Measurements from ENCODE around the gene TIAL1. TPM values are rescaled to one million over a fixed set of nuclear protein-coding genes. Genes with fewer than 3 reads are reported as not detected.

The TIAL1 gene
- total and polyA plus RNA-seq, 2 experiments from 2014 or later = 92.6 to 131 TPM

DNA sequence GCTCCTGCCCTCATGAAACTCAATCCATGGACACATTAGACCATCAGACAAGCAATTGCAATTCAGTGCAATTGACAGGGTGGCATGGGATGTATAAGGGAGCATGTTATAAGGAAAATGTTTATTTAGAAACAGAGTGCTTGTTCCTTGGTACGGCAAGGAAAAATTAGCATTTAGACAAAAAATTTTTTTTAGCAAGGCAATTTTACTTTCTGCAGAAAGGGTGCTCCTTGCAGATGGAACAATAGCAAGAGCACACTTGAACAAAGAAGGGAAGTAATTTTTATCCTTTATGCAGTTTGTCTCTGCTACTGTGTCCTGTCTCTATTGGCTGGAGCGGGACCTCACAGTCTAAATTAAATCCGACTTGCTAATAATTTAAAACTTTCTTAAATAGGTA lies 48.2 kb upstream of the TIAL1 start:
- Histone ChIP-seq H3F3A (replicated peaks; ENCODE audit: low read depth) (0 out of 2 replicates have a peak, but pooled peaks cover under 1% of the 10 kb centered on the region), H2AFZ (no peak overlapping the region), H3K9me2 (ENCODE audit: insufficient read depth) (no peaks in the 10 kb centered on the region), H3K4me1 (ENCODE audit: insufficient read depth) (no peaks in the 10 kb centered on the region), H3K4me3 (no peak overlapping the region), H3K4me2 (no peak overlapping the region), H3K27ac (ENCODE audit: low read depth) (no peak overlapping the region), H4K20me1 (replicated peaks; ENCODE audit: insufficient read depth) (no peaks in the 10 kb centered on the region), H3K27me3 (ENCODE audit: insufficient read depth) (no peaks in the 10 kb centered on the region), H3K36me3 (ENCODE audit: insufficient read depth) (no peaks in the 10 kb centered on the region), H3K79me2 (replicated peaks; ENCODE audit: insufficient read depth) (no peaks in the 10 kb centered on the region)
- peaks cover 5% of the 10 kb centered on the region; the same call in 1 of the 3 replicates for H3K4me1 Mint-ChIP-seq
- H3K27ac Mint-ChIP-seq = no peak overlapping the region
- H3K4me3 Mint-ChIP-seq = no peak overlapping the region
- H3K27me3 Mint-ChIP-seq (ENCODE audit: insufficient read depth, low read depth, poor library complexity) = peaks cover 2% of the 10 kb centered on the region
- H3K36me3 Mint-ChIP-seq (ENCODE audit: low read depth) = peaks cover 5% of the 10 kb centered on the region; the same call in 1 of the 3 replicates
- ATAC-seq (no peak), DNase-seq (ENCODE audit: low spot score) (no peak)
- peaks cover 19% of the 10 kb centered on the region for H3K9me3 Mint-ChIP-seq
- TF ChIP-seq, protein P1, sequence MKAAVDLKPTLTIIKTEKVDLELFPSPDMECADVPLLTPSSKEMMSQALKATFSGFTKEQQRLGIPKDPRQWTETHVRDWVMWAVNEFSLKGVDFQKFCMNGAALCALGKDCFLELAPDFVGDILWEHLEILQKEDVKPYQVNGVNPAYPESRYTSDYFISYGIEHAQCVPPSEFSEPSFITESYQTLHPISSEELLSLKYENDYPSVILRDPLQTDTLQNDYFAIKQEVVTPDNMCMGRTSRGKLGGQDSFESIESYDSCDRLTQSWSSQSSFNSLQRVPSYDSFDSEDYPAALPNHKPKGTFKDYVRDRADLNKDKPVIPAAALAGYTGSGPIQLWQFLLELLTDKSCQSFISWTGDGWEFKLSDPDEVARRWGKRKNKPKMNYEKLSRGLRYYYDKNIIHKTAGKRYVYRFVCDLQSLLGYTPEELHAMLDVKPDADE (IDR thresholded peaks at IDR 0.05) = no peak
- TF ChIP-seq ZNF331 (CRISPR knock-in tag; IDR thresholded peaks at IDR 0.05; ENCODE audit: low read depth) = no peak
- TF ChIP-seq, protein P2, sequence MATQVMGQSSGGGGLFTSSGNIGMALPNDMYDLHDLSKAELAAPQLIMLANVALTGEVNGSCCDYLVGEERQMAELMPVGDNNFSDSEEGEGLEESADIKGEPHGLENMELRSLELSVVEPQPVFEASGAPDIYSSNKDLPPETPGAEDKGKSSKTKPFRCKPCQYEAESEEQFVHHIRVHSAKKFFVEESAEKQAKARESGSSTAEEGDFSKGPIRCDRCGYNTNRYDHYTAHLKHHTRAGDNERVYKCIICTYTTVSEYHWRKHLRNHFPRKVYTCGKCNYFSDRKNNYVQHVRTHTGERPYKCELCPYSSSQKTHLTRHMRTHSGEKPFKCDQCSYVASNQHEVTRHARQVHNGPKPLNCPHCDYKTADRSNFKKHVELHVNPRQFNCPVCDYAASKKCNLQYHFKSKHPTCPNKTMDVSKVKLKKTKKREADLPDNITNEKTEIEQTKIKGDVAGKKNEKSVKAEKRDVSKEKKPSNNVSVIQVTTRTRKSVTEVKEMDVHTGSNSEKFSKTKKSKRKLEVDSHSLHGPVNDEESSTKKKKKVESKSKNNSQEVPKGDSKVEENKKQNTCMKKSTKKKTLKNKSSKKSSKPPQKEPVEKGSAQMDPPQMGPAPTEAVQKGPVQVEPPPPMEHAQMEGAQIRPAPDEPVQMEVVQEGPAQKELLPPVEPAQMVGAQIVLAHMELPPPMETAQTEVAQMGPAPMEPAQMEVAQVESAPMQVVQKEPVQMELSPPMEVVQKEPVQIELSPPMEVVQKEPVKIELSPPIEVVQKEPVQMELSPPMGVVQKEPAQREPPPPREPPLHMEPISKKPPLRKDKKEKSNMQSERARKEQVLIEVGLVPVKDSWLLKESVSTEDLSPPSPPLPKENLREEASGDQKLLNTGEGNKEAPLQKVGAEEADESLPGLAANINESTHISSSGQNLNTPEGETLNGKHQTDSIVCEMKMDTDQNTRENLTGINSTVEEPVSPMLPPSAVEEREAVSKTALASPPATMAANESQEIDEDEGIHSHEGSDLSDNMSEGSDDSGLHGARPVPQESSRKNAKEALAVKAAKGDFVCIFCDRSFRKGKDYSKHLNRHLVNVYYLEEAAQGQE (IDR thresholded peaks at IDR 0.05; ENCODE audit: unreplicated experiment) = no peak
- TF ChIP-seq, protein P3, sequence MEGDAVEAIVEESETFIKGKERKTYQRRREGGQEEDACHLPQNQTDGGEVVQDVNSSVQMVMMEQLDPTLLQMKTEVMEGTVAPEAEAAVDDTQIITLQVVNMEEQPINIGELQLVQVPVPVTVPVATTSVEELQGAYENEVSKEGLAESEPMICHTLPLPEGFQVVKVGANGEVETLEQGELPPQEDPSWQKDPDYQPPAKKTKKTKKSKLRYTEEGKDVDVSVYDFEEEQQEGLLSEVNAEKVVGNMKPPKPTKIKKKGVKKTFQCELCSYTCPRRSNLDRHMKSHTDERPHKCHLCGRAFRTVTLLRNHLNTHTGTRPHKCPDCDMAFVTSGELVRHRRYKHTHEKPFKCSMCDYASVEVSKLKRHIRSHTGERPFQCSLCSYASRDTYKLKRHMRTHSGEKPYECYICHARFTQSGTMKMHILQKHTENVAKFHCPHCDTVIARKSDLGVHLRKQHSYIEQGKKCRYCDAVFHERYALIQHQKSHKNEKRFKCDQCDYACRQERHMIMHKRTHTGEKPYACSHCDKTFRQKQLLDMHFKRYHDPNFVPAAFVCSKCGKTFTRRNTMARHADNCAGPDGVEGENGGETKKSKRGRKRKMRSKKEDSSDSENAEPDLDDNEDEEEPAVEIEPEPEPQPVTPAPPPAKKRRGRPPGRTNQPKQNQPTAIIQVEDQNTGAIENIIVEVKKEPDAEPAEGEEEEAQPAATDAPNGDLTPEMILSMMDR (conservative IDR thresholded peaks at IDR 0.05; ENCODE audit: low read depth in 2 of 2) = no peak
- TF ChIP-seq EZH2phosphoT487 (IDR thresholded peaks at IDR 0.05; ENCODE audit: unreplicated experiment) = no peak
- no peak for TF ChIP-seq CREB1 (CRISPR knock-in tag; IDR thresholded peaks at IDR 0.05; ENCODE audit: low read depth)
- TF ChIP-seq, protein P4, sequence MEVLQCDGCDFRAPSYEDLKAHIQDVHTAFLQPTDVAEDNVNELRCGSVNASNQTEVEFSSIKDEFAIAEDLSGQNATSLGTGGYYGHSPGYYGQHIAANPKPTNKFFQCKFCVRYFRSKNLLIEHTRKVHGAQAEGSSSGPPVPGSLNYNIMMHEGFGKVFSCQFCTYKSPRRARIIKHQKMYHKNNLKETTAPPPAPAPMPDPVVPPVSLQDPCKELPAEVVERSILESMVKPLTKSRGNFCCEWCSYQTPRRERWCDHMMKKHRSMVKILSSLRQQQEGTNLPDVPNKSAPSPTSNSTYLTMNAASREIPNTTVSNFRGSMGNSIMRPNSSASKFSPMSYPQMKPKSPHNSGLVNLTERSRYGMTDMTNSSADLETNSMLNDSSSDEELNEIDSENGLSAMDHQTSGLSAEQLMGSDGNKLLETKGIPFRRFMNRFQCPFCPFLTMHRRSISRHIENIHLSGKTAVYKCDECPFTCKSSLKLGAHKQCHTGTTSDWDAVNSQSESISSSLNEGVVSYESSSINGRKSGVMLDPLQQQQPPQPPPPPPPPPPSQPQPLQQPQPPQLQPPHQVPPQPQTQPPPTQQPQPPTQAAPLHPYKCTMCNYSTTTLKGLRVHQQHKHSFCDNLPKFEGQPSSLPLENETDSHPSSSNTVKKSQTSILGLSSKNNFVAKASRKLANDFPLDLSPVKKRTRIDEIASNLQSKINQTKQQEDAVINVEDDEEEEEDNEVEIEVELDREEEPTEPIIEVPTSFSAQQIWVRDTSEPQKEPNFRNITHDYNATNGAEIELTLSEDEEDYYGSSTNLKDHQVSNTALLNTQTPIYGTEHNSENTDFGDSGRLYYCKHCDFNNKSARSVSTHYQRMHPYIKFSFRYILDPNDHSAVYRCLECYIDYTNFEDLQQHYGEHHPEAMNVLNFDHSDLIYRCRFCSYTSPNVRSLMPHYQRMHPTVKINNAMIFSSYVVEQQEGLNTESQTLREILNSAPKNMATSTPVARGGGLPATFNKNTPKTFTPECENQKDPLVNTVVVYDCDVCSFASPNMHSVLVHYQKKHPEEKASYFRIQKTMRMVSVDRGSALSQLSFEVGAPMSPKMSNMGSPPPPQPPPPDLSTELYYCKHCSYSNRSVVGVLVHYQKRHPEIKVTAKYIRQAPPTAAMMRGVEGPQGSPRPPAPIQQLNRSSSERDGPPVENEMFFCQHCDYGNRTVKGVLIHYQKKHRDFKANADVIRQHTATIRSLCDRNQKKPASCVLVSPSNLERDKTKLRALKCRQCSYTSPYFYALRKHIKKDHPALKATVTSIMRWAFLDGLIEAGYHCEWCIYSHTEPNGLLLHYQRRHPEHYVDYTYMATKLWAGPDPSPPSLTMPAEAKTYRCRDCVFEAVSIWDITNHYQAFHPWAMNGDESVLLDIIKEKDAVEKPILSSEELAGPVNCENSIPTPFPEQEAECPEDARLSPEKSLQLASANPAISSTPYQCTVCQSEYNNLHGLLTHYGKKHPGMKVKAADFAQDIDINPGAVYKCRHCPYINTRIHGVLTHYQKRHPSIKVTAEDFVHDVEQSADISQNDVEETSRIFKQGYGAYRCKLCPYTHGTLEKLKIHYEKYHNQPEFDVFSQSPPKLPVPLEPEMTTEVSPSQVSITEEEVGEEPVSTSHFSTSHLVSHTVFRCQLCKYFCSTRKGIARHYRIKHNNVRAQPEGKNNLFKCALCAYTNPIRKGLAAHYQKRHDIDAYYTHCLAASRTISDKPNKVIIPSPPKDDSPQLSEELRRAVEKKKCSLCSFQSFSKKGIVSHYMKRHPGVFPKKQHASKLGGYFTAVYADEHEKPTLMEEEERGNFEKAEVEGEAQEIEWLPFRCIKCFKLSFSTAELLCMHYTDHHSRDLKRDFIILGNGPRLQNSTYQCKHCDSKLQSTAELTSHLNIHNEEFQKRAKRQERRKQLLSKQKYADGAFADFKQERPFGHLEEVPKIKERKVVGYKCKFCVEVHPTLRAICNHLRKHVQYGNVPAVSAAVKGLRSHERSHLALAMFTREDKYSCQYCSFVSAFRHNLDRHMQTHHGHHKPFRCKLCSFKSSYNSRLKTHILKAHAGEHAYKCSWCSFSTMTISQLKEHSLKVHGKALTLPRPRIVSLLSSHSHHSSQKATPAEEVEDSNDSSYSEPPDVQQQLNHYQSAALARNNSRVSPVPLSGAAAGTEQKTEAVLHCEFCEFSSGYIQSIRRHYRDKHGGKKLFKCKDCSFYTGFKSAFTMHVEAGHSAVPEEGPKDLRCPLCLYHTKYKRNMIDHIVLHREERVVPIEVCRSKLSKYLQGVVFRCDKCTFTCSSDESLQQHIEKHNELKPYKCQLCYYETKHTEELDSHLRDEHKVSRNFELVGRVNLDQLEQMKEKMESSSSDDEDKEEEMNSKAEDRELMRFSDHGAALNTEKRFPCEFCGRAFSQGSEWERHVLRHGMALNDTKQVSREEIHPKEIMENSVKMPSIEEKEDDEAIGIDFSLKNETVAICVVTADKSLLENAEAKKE (CRISPR knock-in tag; IDR thresholded peaks at IDR 0.05) = no peak
- no peak for TF ChIP-seq ZNF114 (CRISPR knock-in tag; IDR thresholded peaks at IDR 0.05)
- TF ChIP-seq EZH2 (IDR thresholded peaks at IDR 0.05; ENCODE audit: low read depth, unreplicated experiment) = no peak
- no peak for TF ChIP-seq POLR2AphosphoS5 (IDR thresholded peaks at IDR 0.05; ENCODE audit: low read depth)
- TF ChIP-seq STAT1 (IDR thresholded peaks at IDR 0.05; ENCODE audit: unreplicated experiment) = no peak
- no peak for TF ChIP-seq JUNB (IDR thresholded peaks at IDR 0.05; ENCODE audit: unreplicated experiment)
- TF ChIP-seq NANOG (IDR thresholded peaks at IDR 0.05; ENCODE audit: borderline replicate concordance) = no peak
